EH (cell line): ENCODE data around the gene BCL11B.

Source experiments
- DNase-seq: peaks from one replicate; pipeline ENCODE4 v3.0.0-alpha.2; 2015; ENCODE audit warnings: low read depth

The BCL11B gene

GRCh38 chr14:99181804-99182520, 90.0 kb downstream of the BCL11B start:
- DNase-seq, result no peak

GRCh38 chr14:99181241-99181640, 90.8 kb downstream of the BCL11B start:
- no peak for DNase-seq

- no peak for DNase-seq
These were observed 92.1 kb downstream of the BCL11B start for GRCh38 chr14:99179946-99180345.

- no peak for DNase-seq
These were observed 92.5 kb downstream of the BCL11B start for GRCh38 chr14:99179506-99179905.

GRCh38 chr14:99177886-99178835, 93.8 kb downstream of the BCL11B start:
- DNase-seq, result no peak

GRCh38 chr14:99177046-99177655, 94.8 kb downstream of the BCL11B start:
- no peak for DNase-seq

GRCh38 chr14:99176156-99176945, 95.6 kb downstream of the BCL11B start:
- no peak for DNase-seq

- no peak for DNase-seq
These were observed 96.5 kb downstream of the BCL11B start for GRCh38 chr14:99175331-99176155.

GRCh38 chr14:99174770-99175319, 97.2 kb downstream of the BCL11B start:
- DNase-seq, result no peak

GRCh38 chr14:99174081-99174769, 97.8 kb downstream of the BCL11B start:
- DNase-seq, result no peak

GRCh38 chr14:99173506-99173905, 98.5 kb downstream of the BCL11B start:
- DNase-seq, result no peak

GRCh38 chr14:99173086-99173485, 98.9 kb downstream of the BCL11B start:
- no peak for DNase-seq

- DNase-seq, result no peak
These were observed 100.6 kb downstream of the BCL11B start for GRCh38 chr14:99171396-99171795.

- DNase-seq, result no peak
These were observed 102.1 kb downstream of the BCL11B start for GRCh38 chr14:99169776-99170356.

- no peak for DNase-seq
These were observed 103.7 kb downstream of the BCL11B start for GRCh38 chr14:99168330-99168729.

GRCh38 chr14:99166506-99166905, 105.5 kb downstream of the BCL11B start:
- no peak for DNase-seq

- DNase-seq, result no peak
These were observed 107.3 kb downstream of the BCL11B start for GRCh38 chr14:99164712-99165111.

GRCh38 chr14:99163446-99163845, 108.6 kb downstream of the BCL11B start:
- DNase-seq, result no peak
